ENCODE results near the gene FIGNL1. TPM values are rescaled to one million over a fixed set of nuclear protein-coding genes. Genes with fewer than 3 reads are reported as not detected.

The FIGNL1 gene
- total RNA-seq, 1 experiment from 2014 or later, result 28.0 TPM

GRCh38 chr7:50431316-50431715 is 18.8 kb downstream of the FIGNL1 start:
- no peak overlapping the region for H3K27ac ChIP-seq (ENCODE audit: low read length)
- H3K36me3 ChIP-seq (ENCODE audit: control insufficient read depth, insufficient read depth, low read length), result no peaks in the 10 kb centered on the region
- no peaks in the 10 kb centered on the region for H3K9me3 ChIP-seq (ENCODE audit: control insufficient read depth, insufficient read depth, low read depth, low read length)
- POLR2A ChIA-PET, result no interaction called here
- H3K4me3 ChIP-seq (ENCODE audit: low read depth in 2 of 2, low read length in 2 of 2), result no peak overlapping the region
- no peaks in the 10 kb centered on the region for H3K4me1 ChIP-seq (ENCODE audit: control insufficient read depth, insufficient read depth, low read length)
- intact Hi-C loops (cut with micrococcal nuclease; ENCODE audit: unreplicated experiment), result no loop called here
- BruUV-seq (replicated peaks), result no TSS peak
- ATAC-seq (no peak), DNase-seq (ENCODE audit: low read depth, low spot score) (no peak)
- in situ Hi-C loops (cut with HindIII; ENCODE audit: low pct_unique_long_range_greater_than_20kb, low sequenced_read_pairs), result no loop called here
- no peak for TF ChIP-seq SIN3A (IDR thresholded peaks at IDR 0.05; ENCODE audit: borderline replicate concordance, insufficient read depth, low read depth, low read length)
- TF ChIP-seq TCF7L2 (IDR thresholded peaks at IDR 0.05; ENCODE audit: low read depth, low read length), result no peak
- no peak for TF ChIP-seq CTCF (IDR thresholded peaks at IDR 0.05)
- TF ChIP-seq REST (IDR thresholded peaks at IDR 0.05; ENCODE audit: insufficient read depth in 1 of 2, low read depth in 2 of 2, low read length in 1 of 2), result no peak
- TF ChIP-seq POLR2AphosphoS5 (IDR thresholded peaks at IDR 0.05; ENCODE audit: low read depth, low read length), result no peak
- CTCF ChIA-PET, result no interaction called here
- no peaks in the 10 kb centered on the region for H3K27me3 ChIP-seq (ENCODE audit: control insufficient read depth, insufficient read depth, low read length)

GRCh38 chr7:50428911-50429310 is 21.2 kb downstream of the FIGNL1 start:
- no peaks in the 10 kb centered on the region for H3K4me1 ChIP-seq (ENCODE audit: control insufficient read depth, insufficient read depth, low read length)
- DNase-seq (ENCODE audit: low read depth, low spot score) (no peak), ATAC-seq (no peak)
- H3K36me3 ChIP-seq (ENCODE audit: control insufficient read depth, insufficient read depth, low read length), result no peaks in the 10 kb centered on the region
- in situ Hi-C loops (cut with HindIII; ENCODE audit: low pct_unique_long_range_greater_than_20kb, low sequenced_read_pairs) (no loop called here), intact Hi-C loops (cut with micrococcal nuclease; ENCODE audit: unreplicated experiment) (no loop called here)
- POLR2A ChIA-PET, result no interaction called here
- H3K9me3 ChIP-seq (ENCODE audit: control insufficient read depth, insufficient read depth, low read depth, low read length), result no peaks in the 10 kb centered on the region
- no TSS peak for BruUV-seq (replicated peaks)
- TF ChIP-seq POLR2AphosphoS5 (IDR thresholded peaks at IDR 0.05; ENCODE audit: low read depth, low read length), result no peak
- CTCF ChIA-PET, result interaction anchor here (0.6 kb wide), 1 partner anchor 224 kb away, joined by 3 read pairs; no protein-coding TSS in a partner anchor
- H3K4me3 ChIP-seq (ENCODE audit: low read depth in 2 of 2, low read length in 2 of 2), result no peak overlapping the region
- H3K27ac ChIP-seq (ENCODE audit: low read length), result no peak overlapping the region
- no peaks in the 10 kb centered on the region for H3K27me3 ChIP-seq (ENCODE audit: control insufficient read depth, insufficient read depth, low read length)

- CTCF ChIA-PET, result no interaction called here
- H3K4me3 ChIP-seq (ENCODE audit: low read depth in 2 of 2, low read length in 2 of 2), result no peak overlapping the region
- POLR2A ChIA-PET, result no interaction called here
- ATAC-seq (no peak), DNase-seq (ENCODE audit: low read depth, low spot score) (no peak)
- no peak overlapping the region for H3K27ac ChIP-seq (ENCODE audit: low read length)
- no TSS peak for BruUV-seq (replicated peaks)
- TF ChIP-seq CTCF (IDR thresholded peaks at IDR 0.05) (no peak), POLR2AphosphoS5 (IDR thresholded peaks at IDR 0.05; ENCODE audit: low read depth, low read length) (no peak), REST (IDR thresholded peaks at IDR 0.05; ENCODE audit: insufficient read depth in 1 of 2, low read depth in 2 of 2, low read length in 1 of 2) (no peak), TCF7L2 (IDR thresholded peaks at IDR 0.05; ENCODE audit: low read depth, low read length) (no peak), SIN3A (IDR thresholded peaks at IDR 0.05; ENCODE audit: borderline replicate concordance, insufficient read depth, low read depth, low read length) (no peak)
- no peaks in the 10 kb centered on the region for H3K36me3 ChIP-seq (ENCODE audit: control insufficient read depth, insufficient read depth, low read length)
- no peaks in the 10 kb centered on the region for H3K9me3 ChIP-seq (ENCODE audit: control insufficient read depth, insufficient read depth, low read depth, low read length)
- in situ Hi-C loops (cut with HindIII; ENCODE audit: low pct_unique_long_range_greater_than_20kb, low sequenced_read_pairs) (no loop called here), intact Hi-C loops (cut with micrococcal nuclease; ENCODE audit: unreplicated experiment) (no loop called here)
- H3K27me3 ChIP-seq (ENCODE audit: control insufficient read depth, insufficient read depth, low read length), result no peaks in the 10 kb centered on the region
- no peaks in the 10 kb centered on the region for H3K4me1 ChIP-seq (ENCODE audit: control insufficient read depth, insufficient read depth, low read length)
Measured at GRCh38 chr7:50427518-50427917, 22.6 kb downstream of the FIGNL1 start.

Data from Panc1 (cell line).